HCT116 (cell line): Measurements from ENCODE around the gene FAM240B. TPM values are rescaled to one million over a fixed set of nuclear protein-coding genes. Genes with fewer than 3 reads are reported as not detected.

Source experiments
- ATAC-seq: fragments of 200-7000 bp; cut with Tn5 transposase; 2 replicates; pipeline ENCODE4 v1.9.1; 2020; ENCODE audit warnings: mild to moderate bottlenecking, moderate library complexity
- BruUV-seq: library from RNA; stranded (reverse); fragments of 400-500 nt; replicated peaks from 2 replicates; lab custom pipeline; 2021; lab: Mats Ljungman, UMichigan
- CTCF ChIA-PET: fragments of 300-600 bp; sonication (Branson Sonifier 250); formaldehyde crosslinking; loops from one replicate; lab custom pipeline; 2021; ENCODE audit warnings: antibody characterized with exemption; lab: Charles Lee
- POLR2A ChIA-PET: fragments of 300-600, 350-600 bp; sonication (Branson Sonifier 250); formaldehyde crosslinking; loops from one replicate; lab custom pipeline; 2021; ENCODE audit warnings: antibody characterized with exemption; lab: Charles Lee
- RAD21 ChIA-PET, 2 experiments: fragments of 300-600 bp; sonication (Branson Sonifier 250); formaldehyde crosslinking; loops; one replicate each; lab custom pipeline; 2023; ENCODE audit warnings: low total read pairs in 2 of 2; ENCODE audit not compliant: uncharacterized antibody in 2 of 2, unreplicated experiment in 2 of 2, low non-redundant PET in 1 of 2; lab: Charles Lee
- DNase-seq: peaks from one replicate; pipeline ENCODE4 v3.0.0-alpha.2; 2010; ENCODE audit warnings: low read depth, low spot score
- H2AFZ ChIP-seq: fragments of 200-600 bp; shearing (Covaris generic), sonication (generic); 2 replicates; pipeline ENCODE4 v1.6.1; 2017; ENCODE audit warnings: low read depth, mixed run types, mixed read lengths, antibody characterized with exemption, low read length; ENCODE audit not compliant: poor library complexity, severe bottlenecking
- H3K27ac ChIP-seq: 2 replicates; pipeline ENCODE4 v1.5.1; 2012; ENCODE audit warnings: low read depth, low read length
- H3K27me3 ChIP-seq: fragments of 200-600 bp; sonication (generic); 2 replicates; pipeline ENCODE4 v1.6.1; 2016; ENCODE audit warnings: mixed run types, low read length, mixed read lengths; ENCODE audit not compliant: insufficient read depth
- H3K36me3 ChIP-seq, 2 experiments: fragments of 200-500 bp in 1 of 2; fragments of 200-600 bp in 1 of 2; sonication (Bioruptor generic) in 1 of 2; sonication (generic) in 1 of 2; 2 replicates each; pipeline versions ENCODE4 v1.5.1 to v1.6.1; 2014 to 2016; ENCODE audit warnings: low read length in 2 of 2, inconsistent platforms in 1 of 2, mixed read lengths in 1 of 2, mixed run types in 1 of 2; ENCODE audit not compliant: insufficient read depth in 2 of 2, control insufficient read depth in 1 of 2
- H3K4me1 ChIP-seq, 2 experiments: fragments of 200-600 bp in 1 of 2; sonication (generic) in 1 of 2; 2 replicates each; pipeline versions ENCODE4 v1.5.1 to v1.6.1; 2012 to 2017; ENCODE audit warnings: low read length in 2 of 2, inconsistent platforms in 1 of 2, mild to moderate bottlenecking in 1 of 2, mixed read lengths in 1 of 2, mixed run types in 1 of 2, moderate library complexity in 1 of 2; ENCODE audit not compliant: insufficient read depth in 2 of 2, control insufficient read depth in 1 of 2
- H3K4me2 ChIP-seq: fragments of 200-600 bp; sonication (generic); 2 replicates; pipeline ENCODE4 v1.6.1; 2017; ENCODE audit warnings: mixed run types, low read length, mixed read lengths
- H3K4me3 ChIP-seq, 2 experiments: fragments of 200-600 bp in 1 of 2; sonication (generic) in 1 of 2; replicated peaks in 1 of 2; 2 replicates each; pipeline ENCODE4 v1.5.1; 2011 to 2016; ENCODE audit warnings: low read length in 2 of 2, control low read depth in 1 of 2, low read depth in 1 of 2, mild to moderate bottlenecking in 1 of 2, mixed read lengths in 1 of 2, mixed run types in 1 of 2
- H3K79me2 ChIP-seq: fragments of 200-600 bp; sonication (generic); 2 replicates; pipeline ENCODE4 v1.6.1; 2017; ENCODE audit warnings: mild to moderate bottlenecking, mixed run types, low read length, moderate library complexity, mixed read lengths; ENCODE audit not compliant: insufficient read depth
- H3K9ac ChIP-seq: fragments of 200-600 bp; sonication (generic); 2 replicates; pipeline ENCODE4 v1.6.1; 2016; ENCODE audit warnings: low read length, mixed read lengths
- H3K9me2 ChIP-seq: fragments of 200-600 bp; sonication (generic), shearing (Covaris generic); 2 replicates; pipeline ENCODE4 v1.6.1; 2017; ENCODE audit warnings: mixed run types, mild to moderate bottlenecking, moderate library complexity; ENCODE audit not compliant: insufficient read depth
- H3K9me3 ChIP-seq, 2 experiments: fragments of 200-500 bp in 1 of 2; fragments of 200-600 bp in 1 of 2; sonication (Bioruptor generic) in 1 of 2; sonication (generic) in 1 of 2; 2 replicates each; pipeline ENCODE4 v1.6.1; 2014 to 2017; ENCODE audit warnings: low read length in 2 of 2, mixed read lengths in 2 of 2, inconsistent platforms in 1 of 2, low read depth in 1 of 2, mild to moderate bottlenecking in 1 of 2, mixed run types in 1 of 2, moderate library complexity in 1 of 2; ENCODE audit not compliant: control insufficient read depth in 1 of 2, insufficient read depth in 1 of 2
- H4K20me1 ChIP-seq: fragments of 200-600 bp; sonication (generic), shearing (Covaris generic); 2 replicates; pipeline ENCODE4 v1.6.1; 2017; ENCODE audit warnings: mixed run types, mild to moderate bottlenecking, moderate library complexity; ENCODE audit not compliant: insufficient read depth
- CBX3 ChIP-seq: IDR thresholded peaks from 2 replicates; pipeline ENCODE4 v1.6.1; 2012; ENCODE audit warnings: low read depth
- ELF1 ChIP-seq: IDR thresholded peaks from 2 replicates; pipeline ENCODE4 v1.6.1; 2012; ENCODE audit warnings: low read depth, borderline replicate concordance
- EZH2phosphoT487 ChIP-seq: fragments of 200-600 bp; IDR thresholded peaks from 2 replicates; pipeline ENCODE4 v1.6.1; 2018; ENCODE audit warnings: antibody characterized with exemption, borderline replicate concordance
- POLR2A ChIP-seq: IDR thresholded peaks from 2 replicates; pipeline ENCODE4 v1.7.0; 2011; ENCODE audit warnings: borderline replicate concordance; ENCODE audit not compliant: insufficient read depth, insufficient read length; ENCODE audit errors: extremely low read depth
- POLR2AphosphoS5 ChIP-seq: IDR thresholded peaks from 2 replicates; pipeline ENCODE4 v1.6.1; 2011; ENCODE audit warnings: mild to moderate bottlenecking, low read depth, low read length, moderate library complexity
- RAD21 ChIP-seq: IDR thresholded peaks from 2 replicates; pipeline ENCODE4 v1.6.1; 2012; ENCODE audit warnings: low read depth, mild to moderate bottlenecking
- SIN3A ChIP-seq: IDR thresholded peaks from 2 replicates; pipeline ENCODE4 v1.6.1; 2012; ENCODE audit warnings: low read depth
- SP1 ChIP-seq: IDR thresholded peaks from 2 replicates; pipeline ENCODE4 v1.6.1; 2012; ENCODE audit warnings: low read depth
- SRF ChIP-seq: IDR thresholded peaks from 2 replicates; pipeline ENCODE4 v1.6.1; 2012; ENCODE audit warnings: low read depth
- TCF7L2 ChIP-seq: IDR thresholded peaks from 2 replicates; pipeline ENCODE4 v1.7.0; 2011; ENCODE audit warnings: borderline replicate concordance, inconsistent platforms; ENCODE audit not compliant: insufficient read depth, insufficient read length; ENCODE audit errors: extremely low read depth
- YY1 ChIP-seq: IDR thresholded peaks from 2 replicates; pipeline ENCODE4 v1.6.1; 2011; ENCODE audit warnings: low read length, low read depth, moderate library complexity, mild to moderate bottlenecking; ENCODE audit not compliant: insufficient replicate concordance; ENCODE audit errors: extremely low read depth
- ZFX ChIP-seq: fragments of 450-650 bp; IDR thresholded peaks from 2 replicates; pipeline ENCODE4 v1.6.1; 2017
- intact Hi-C: fragments of 100-400 bp; cut with micrococcal nuclease; formaldehyde crosslinking; loops from 2 replicates; pipeline ENCODE4 v1.10.0; 2022
- total RNA-seq: library from RNA; stranded (reverse); gene quantifications from one replicate; pipeline ENCODE4 v1.2.1, GENCODE V29; 2021; ENCODE audit not compliant: unreplicated experiment
- TF ChIP-seq, protein P1 (sequence below): IDR thresholded peaks from 2 replicates; pipeline ENCODE4 v1.6.1; 2012
- TF ChIP-seq, protein P2 (sequence below): IDR thresholded peaks from 2 replicates; pipeline ENCODE4 v1.6.1; 2011; ENCODE audit warnings: mild to moderate bottlenecking, low read length, moderate library complexity; ENCODE audit not compliant: insufficient replicate concordance; ENCODE audit errors: extremely low read depth
- TF ChIP-seq, protein P3 (sequence below): IDR thresholded peaks from 2 replicates; pipeline ENCODE4 v1.6.1; 2012
- TF ChIP-seq, protein P4 (sequence below), 3 experiments: fragments of 200-600 bp in 1 of 3; sonication (generic) in 1 of 3; IDR thresholded peaks in 2 of 3; conservative IDR thresholded peaks in 1 of 3; 2 replicates each; pipeline ENCODE4 v1.5.1; 2012 to 2017; ENCODE audit warnings: low read depth in 2 of 3, low read length in 2 of 3, antibody characterized with exemption in 1 of 3, borderline replicate concordance in 1 of 3, control low read depth in 1 of 3, mild to moderate bottlenecking in 1 of 3, mixed read lengths in 1 of 3, mixed run types in 1 of 3, moderate library complexity in 1 of 3; ENCODE audit not compliant: insufficient read depth in 1 of 3

Gene FAM240B
- total RNA-seq, 1 experiment from 2014 or later, result not detected

DNA sequence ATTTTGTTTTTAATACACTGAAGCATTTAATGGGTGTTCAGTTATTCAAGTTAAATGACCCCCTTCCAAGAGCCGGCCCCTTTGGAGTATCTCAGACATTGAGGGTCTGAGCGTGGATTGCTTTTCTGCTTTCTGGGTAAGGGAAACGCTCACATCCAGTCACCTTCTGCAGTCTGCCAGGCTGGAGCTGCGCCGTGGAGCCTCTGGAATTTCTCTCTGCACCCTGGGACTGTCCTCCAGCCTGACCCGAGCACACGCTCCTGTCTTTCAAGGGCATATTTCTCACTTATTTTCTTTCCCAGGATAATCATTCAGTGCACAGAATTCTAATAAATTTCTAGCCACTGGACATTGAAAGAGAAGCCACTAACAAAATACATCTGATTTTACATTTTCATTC is 13.4 kb downstream of the FAM240B start:
- no peak overlapping the region for H2AFZ ChIP-seq
- ChIA-PET CTCF (interaction anchor here (0.6 kb wide), 1 partner anchor 60 kb away, joined by 3 read pairs; no protein-coding TSS in a partner anchor), RAD21 (no interaction called here), POLR2A (no interaction called here)
- H3K79me2 ChIP-seq, result no peaks in the 10 kb centered on the region
- DNase-seq (no peak), ATAC-seq (no peak)
- no peaks in the 10 kb centered on the region for H3K9me2 ChIP-seq
- no peaks in the 10 kb centered on the region for H3K4me1 ChIP-seq
- H3K4me2 ChIP-seq, result no peak overlapping the region
- H3K9me3 ChIP-seq, result no peaks in the 10 kb centered on the region
- H4K20me1 ChIP-seq, result no peaks in the 10 kb centered on the region
- no TSS peak for BruUV-seq
- no peaks in the 10 kb centered on the region for H3K36me3 ChIP-seq
- no peak overlapping the region for H3K27ac ChIP-seq
- 0 out of 2 replicates have a peak, but pooled peaks cover 4% of the 10 kb centered on the region for H3K27me3 ChIP-seq
- intact Hi-C loops, result loop anchor here (10.0 kb wide), 1 partner anchor 72 kb away; no protein-coding TSS in a partner anchor
- H3K9ac ChIP-seq, result no peak overlapping the region
- TF ChIP-seq, protein P1, sequence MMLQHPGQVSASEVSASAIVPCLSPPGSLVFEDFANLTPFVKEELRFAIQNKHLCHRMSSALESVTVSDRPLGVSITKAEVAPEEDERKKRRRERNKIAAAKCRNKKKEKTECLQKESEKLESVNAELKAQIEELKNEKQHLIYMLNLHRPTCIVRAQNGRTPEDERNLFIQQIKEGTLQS, result no peak
- no peak for TF ChIP-seq SIN3A
- H3K4me3 ChIP-seq, result no peak overlapping the region

DNA sequence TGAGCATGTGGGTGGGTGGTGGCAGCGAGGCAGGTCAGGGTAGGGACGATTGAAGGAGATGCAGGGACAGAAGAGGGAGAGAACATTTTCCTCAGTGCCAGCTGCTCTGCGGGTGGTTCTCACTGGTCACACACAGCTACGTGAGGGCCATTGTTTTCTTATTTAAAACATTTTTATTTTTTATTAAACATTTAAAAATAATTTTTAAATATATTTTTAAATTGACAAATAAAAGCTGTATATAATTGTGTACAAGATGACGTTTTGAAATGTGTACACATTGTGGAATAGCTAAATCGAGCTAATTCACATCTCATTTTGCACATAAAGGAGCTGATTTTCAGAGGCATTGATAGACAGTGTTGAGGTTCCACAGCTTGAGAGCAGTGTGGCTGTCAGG is 14.0 kb downstream of the FAM240B start:
- ATAC-seq (no peak), DNase-seq (no peak)
- RAD21 ChIA-PET, result no interaction called here
- Histone ChIP-seq H3K9ac (no peak overlapping the region), H3K4me1 (no peaks in the 10 kb centered on the region; a peak in 1 of 4 replicates), H3K9me3 (no peaks in the 10 kb centered on the region), H4K20me1 (no peaks in the 10 kb centered on the region), H3K4me3 (no peak overlapping the region), H3K79me2 (no peaks in the 10 kb centered on the region), H3K4me2 (no peak overlapping the region), H3K36me3 (no peaks in the 10 kb centered on the region), H3K27ac (no peak overlapping the region), H3K9me2 (no peaks in the 10 kb centered on the region), H2AFZ (no peak overlapping the region), H3K27me3 (0 out of 2 replicates have a peak, but pooled peaks cover 4% of the 10 kb centered on the region)
- POLR2A ChIA-PET, result no interaction called here
- no peak for TF ChIP-seq SRF
- no peak for TF ChIP-seq ELF1
- no peak for TF ChIP-seq YY1
- TF ChIP-seq ZFX, result no peak
- no peak for TF ChIP-seq SP1
- no peak for TF ChIP-seq CBX3
- TF ChIP-seq, protein P2, sequence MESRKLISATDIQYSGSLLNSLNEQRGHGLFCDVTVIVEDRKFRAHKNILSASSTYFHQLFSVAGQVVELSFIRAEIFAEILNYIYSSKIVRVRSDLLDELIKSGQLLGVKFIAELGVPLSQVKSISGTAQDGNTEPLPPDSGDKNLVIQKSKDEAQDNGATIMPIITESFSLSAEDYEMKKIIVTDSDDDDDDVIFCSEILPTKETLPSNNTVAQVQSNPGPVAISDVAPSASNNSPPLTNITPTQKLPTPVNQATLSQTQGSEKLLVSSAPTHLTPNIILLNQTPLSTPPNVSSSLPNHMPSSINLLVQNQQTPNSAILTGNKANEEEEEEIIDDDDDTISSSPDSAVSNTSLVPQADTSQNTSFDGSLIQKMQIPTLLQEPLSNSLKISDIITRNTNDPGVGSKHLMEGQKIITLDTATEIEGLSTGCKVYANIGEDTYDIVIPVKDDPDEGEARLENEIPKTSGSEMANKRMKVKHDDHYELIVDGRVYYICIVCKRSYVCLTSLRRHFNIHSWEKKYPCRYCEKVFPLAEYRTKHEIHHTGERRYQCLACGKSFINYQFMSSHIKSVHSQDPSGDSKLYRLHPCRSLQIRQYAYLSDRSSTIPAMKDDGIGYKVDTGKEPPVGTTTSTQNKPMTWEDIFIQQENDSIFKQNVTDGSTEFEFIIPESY, result no peak
- no peak for TF ChIP-seq EZH2phosphoT487
- no peak for TF ChIP-seq POLR2A
- TF ChIP-seq, protein P3, sequence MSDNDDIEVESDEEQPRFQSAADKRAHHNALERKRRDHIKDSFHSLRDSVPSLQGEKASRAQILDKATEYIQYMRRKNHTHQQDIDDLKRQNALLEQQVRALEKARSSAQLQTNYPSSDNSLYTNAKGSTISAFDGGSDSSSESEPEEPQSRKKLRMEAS, result no peak
- TF ChIP-seq POLR2AphosphoS5, result no peak
- TF ChIP-seq TCF7L2, result no peak
- TF ChIP-seq, protein P4, sequence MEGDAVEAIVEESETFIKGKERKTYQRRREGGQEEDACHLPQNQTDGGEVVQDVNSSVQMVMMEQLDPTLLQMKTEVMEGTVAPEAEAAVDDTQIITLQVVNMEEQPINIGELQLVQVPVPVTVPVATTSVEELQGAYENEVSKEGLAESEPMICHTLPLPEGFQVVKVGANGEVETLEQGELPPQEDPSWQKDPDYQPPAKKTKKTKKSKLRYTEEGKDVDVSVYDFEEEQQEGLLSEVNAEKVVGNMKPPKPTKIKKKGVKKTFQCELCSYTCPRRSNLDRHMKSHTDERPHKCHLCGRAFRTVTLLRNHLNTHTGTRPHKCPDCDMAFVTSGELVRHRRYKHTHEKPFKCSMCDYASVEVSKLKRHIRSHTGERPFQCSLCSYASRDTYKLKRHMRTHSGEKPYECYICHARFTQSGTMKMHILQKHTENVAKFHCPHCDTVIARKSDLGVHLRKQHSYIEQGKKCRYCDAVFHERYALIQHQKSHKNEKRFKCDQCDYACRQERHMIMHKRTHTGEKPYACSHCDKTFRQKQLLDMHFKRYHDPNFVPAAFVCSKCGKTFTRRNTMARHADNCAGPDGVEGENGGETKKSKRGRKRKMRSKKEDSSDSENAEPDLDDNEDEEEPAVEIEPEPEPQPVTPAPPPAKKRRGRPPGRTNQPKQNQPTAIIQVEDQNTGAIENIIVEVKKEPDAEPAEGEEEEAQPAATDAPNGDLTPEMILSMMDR (IDR thresholded peaks at IDR 0.05 in 2 of 3, conservative IDR thresholded peaks at IDR 0.05 in 1 of 3; ENCODE audit: borderline replicate concordance in 1 of 3, insufficient read depth in 1 of 3, low read depth in 2 of 3, low read length in 2 of 3), result no peak
- TF ChIP-seq, protein P1, result no peak
- no peak for TF ChIP-seq RAD21
- intact Hi-C loops, result loop anchor here (10.0 kb wide), 1 partner anchor 71 kb away; no protein-coding TSS in a partner anchor
- no TSS peak for BruUV-seq
- CTCF ChIA-PET, result no interaction called here
